Body of pancreas (tissue), 4 donors: ENCODE measurements around the gene UBE2L5.

Experiments used
- CTCF ChIP-seq, 7 experiments: fragments of 450-650 bp in 4 of 7; fragments of 200-600 bp in 3 of 7; sonication (generic) in 3 of 7; IDR thresholded peaks; one replicate each; pipeline ENCODE4 v1.5.1; 2016 to 2019; ENCODE audit warnings: antibody characterized with exemption in 7 of 7
- POLR2A ChIP-seq, 3 donors: fragments of 450-650 bp; IDR thresholded peaks; one replicate each; pipeline ENCODE4 v1.6.1; 2016; ENCODE audit warnings: antibody characterized with exemption in 3 of 3, mild to moderate bottlenecking in 2 of 3

GRCh38 chr13:30381049-30381448 is 41.2 kb upstream of the UBE2L5 start:
- TF ChIP-seq CTCF (IDR thresholded peaks at IDR 0.05) (no peak), POLR2A (IDR thresholded peaks at IDR 0.05) (no peak)
